ENCODE measurements around the gene PKNOX2. TPM values are rescaled to one million over a fixed set of nuclear protein-coding genes. Genes with fewer than 3 reads are reported as not detected.

PKNOX2 gene
- total RNA-seq, 4 donors from 2014 or later, result 0.51 to 4.3 (median 2.3) TPM

DNA sequence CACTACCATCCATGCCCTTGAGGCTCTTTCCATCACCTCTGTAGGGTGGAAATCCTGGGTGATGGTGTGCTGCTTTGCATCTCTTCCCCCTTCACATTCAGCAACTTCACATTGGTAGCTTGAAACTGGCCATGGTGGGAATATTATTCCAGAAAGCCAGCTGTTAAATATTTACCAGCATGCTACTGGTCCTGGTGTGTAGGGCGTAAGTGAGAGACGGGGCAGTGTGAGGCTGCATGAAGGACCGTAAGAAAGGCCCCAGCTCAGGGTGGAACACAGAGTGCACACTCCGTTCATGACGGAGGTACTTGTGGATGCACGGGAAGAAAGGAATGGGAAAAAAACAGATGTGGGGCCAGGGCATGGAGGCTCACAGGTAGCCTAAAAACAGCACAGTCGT is 121.3 kb downstream of the PKNOX2 start:
- TF ChIP-seq, protein P1, sequence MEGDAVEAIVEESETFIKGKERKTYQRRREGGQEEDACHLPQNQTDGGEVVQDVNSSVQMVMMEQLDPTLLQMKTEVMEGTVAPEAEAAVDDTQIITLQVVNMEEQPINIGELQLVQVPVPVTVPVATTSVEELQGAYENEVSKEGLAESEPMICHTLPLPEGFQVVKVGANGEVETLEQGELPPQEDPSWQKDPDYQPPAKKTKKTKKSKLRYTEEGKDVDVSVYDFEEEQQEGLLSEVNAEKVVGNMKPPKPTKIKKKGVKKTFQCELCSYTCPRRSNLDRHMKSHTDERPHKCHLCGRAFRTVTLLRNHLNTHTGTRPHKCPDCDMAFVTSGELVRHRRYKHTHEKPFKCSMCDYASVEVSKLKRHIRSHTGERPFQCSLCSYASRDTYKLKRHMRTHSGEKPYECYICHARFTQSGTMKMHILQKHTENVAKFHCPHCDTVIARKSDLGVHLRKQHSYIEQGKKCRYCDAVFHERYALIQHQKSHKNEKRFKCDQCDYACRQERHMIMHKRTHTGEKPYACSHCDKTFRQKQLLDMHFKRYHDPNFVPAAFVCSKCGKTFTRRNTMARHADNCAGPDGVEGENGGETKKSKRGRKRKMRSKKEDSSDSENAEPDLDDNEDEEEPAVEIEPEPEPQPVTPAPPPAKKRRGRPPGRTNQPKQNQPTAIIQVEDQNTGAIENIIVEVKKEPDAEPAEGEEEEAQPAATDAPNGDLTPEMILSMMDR (IDR thresholded peaks at IDR 0.05; ENCODE audit: low read depth), result no peak

DNA sequence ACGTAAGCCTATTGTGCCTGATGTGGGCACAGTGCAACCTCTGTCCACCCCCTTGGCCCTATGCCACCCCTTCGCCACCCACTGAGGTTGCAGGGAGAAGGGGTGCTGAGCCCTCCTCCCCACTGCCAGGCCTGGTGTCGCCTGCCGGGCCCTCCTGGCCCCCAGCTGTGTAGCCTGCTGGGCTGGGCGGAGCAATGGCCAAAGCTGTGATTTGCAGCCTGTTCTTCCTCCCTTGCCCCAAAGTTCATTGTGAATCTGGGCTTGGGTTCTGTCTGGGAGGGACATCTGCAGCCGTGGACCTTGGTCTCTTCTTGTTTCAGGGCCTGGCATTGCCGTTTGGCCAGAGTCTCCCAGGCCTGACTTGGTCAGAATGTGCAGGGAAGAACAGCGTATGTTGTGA is 121.9 kb downstream of the PKNOX2 start:
- TF ChIP-seq, protein P1 (IDR thresholded peaks at IDR 0.05; ENCODE audit: low read depth), result no peak

DNA sequence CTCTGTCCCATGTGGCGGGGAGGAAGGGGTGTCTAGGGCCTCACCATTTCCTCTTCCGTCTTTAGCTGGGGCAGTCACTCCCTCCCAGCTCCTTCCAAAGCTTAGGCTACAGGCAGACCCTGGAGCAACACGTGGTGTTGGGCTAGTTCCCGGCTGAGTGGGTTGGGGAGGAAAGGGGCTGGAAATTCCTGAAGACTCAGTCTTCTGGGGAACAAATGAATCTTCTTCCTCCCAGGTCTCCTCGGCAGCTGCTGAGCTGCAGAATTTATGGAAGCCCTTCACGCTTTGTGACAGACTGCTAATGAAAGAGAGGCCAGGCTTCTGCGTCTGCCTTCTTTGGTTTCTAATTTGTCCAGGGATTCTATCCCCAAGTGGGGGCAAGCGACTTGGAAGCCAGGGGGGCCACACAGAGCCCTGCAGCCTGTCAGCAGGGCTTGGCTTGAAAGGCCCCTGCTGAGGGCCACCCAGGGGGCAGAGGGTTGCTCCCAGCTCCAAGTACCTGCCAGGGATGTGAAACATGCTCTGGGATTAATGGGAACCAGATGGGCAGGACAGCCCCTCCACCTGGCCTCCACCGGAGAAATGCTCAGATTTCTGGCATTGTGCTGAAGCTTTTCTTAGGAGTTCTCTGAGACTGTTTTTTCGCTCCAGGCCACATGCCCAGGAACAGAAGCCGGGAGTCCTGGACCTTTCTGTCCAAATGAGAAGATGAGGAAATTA is 123.1 kb downstream of the PKNOX2 start:
- TF ChIP-seq, protein P1 (IDR thresholded peaks at IDR 0.05; ENCODE audit: low read depth), result no peak

DNA sequence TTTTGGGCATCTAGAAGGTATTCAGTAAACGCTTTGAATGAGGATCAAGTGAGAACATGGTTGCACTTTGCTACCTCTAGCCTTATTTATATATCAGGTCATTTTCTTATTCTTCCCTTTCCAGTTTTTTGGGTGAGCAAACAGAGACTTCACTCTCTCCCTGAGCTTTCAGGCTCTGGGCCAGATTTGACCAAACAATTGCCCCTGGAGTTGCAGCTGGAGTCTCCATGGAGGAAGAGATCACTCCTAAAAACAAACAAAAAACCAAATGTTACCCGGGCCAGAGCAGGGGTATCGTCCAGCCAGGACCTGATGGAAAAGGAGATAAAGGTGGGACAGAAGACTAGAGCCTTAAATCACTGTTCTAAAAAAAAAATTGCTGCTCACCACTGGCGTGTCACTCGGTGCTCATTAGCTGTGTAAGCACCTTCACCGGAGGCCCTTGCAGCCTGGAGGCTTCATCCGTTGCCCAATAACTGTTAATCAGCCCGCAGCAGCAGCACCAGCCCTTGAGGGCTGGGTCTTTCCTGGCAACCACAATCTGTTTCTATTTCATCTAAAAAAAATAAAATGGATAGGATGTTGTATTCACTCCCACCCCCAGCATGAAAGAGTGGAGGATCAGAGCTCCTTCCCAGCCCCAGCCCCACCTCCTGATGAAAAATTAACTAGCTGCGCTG is 125.0 kb downstream of the PKNOX2 start:
- TF ChIP-seq, protein P1 (IDR thresholded peaks at IDR 0.05; ENCODE audit: low read depth), result no peak

DNA sequence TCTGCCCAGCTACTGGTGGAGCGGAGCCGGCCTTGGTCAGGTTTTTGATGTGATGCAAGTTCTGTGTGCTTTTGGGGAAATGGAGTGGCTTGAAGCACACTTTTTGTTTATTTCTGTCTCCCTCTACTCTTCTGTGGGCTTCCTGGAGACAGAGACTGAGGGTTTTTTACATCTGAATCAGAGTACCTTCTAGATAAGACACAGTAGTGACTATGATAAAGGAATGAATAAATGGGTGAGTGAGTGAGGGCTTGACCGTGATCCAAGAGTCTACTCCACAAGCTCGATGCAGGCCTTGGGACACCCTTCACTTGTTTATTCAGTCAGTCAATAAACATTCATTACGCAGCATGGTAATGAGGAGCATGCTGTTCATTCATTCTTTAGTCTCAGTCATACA is 125.7 kb downstream of the PKNOX2 start:
- TF ChIP-seq, protein P1 (IDR thresholded peaks at IDR 0.05; ENCODE audit: low read depth), result no peak

DNA sequence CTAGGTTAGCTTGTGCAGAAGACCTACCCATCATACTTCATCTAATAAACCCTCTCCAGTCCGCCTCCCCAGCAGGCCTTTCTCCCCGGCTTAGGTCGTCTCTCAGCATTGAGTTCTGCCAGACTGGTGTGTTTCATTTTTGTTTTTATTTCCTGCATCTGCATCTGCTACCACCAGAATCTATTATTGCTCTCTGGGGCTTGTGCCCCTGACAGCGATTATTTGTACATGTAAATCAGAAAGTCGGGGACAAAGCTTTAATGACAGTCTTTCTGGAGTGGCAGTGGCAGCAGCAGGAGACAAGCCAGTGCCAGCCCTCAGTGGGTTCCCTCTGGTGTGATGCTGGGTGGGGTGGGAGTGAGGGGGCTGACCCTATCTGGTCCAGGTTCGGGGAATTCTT is 127.5 kb downstream of the PKNOX2 start:
- TF ChIP-seq, protein P1 (IDR thresholded peaks at IDR 0.05; ENCODE audit: low read depth), result no peak

DNA sequence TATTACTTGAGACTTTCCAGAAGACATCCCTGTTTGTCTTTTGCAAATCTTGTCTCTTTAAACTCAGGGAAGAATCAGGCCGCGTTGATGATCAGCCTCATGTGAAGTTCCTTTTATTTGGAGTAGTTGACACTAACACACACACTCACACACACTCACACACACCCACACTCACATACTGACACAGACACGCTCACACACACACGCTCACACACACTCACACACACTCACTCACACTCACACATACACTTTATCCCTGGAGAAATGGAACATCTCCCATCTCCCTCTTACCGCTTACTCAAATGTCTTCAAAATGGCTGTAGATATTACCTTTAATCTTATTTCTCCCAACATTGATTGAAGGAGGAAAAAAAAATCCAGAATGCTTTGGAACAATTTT is 129.0 kb downstream of the PKNOX2 start:
- TF ChIP-seq, protein P1 (IDR thresholded peaks at IDR 0.05; ENCODE audit: low read depth), result no peak
